Measurements from ENCODE around the gene GRK2. TPM values are rescaled to one million over a fixed set of nuclear protein-coding genes. Genes with fewer than 3 reads are reported as not detected.

Gene GRK2
- total RNA-seq, 1 experiment from 2014 or later: 92.6 TPM

GRCh38 chr11:67253872-67254624, 12.2 kb upstream of the GRK2 start:
- no peak for DNase-seq (ENCODE audit: low spot score)
- no peaks in the 10 kb centered on the region for H3K27me3 ChIP-seq (replicated peaks; ENCODE audit: insufficient read depth, low read depth, low read length, poor library complexity)
- POLR2A ChIA-PET (ENCODE audit: low non-redundant PET): interaction anchor here (0.6 kb wide), 1 partner anchor 14 kb away, joined by 3 read pairs; no protein-coding TSS in a partner anchor
- peaks cover 73% of the 10 kb centered on the region for H3K36me3 ChIP-seq (ENCODE audit: insufficient read depth, low read length, poor library complexity, severe bottlenecking)
- H3K4me3 ChIP-seq (ENCODE audit: low read depth, low read length, poor library complexity, severe bottlenecking): no peak overlapping the region
- intact Hi-C loops (cut with micrococcal nuclease; ENCODE audit: unreplicated experiment): loop anchor here (10.0 kb wide), 1 partner anchor 199 kb away; the partner anchor contains the start of gene RHOD
- CTCF ChIA-PET: no interaction called here
- no peaks in the 10 kb centered on the region for H3K9me3 ChIP-seq (ENCODE audit: low read depth, low read length, poor library complexity, severe bottlenecking)
- BruUV-seq (replicated peaks): no TSS peak
- no peaks in the 10 kb centered on the region for H3K4me1 ChIP-seq (ENCODE audit: insufficient read depth, low read length, poor library complexity, severe bottlenecking)
- no peak overlapping the region for H3K27ac ChIP-seq (ENCODE audit: low read depth, low read length, poor library complexity, severe bottlenecking)
- TF ChIP-seq CTCF (conservative IDR thresholded peaks at IDR 0.05; ENCODE audit: low read depth, low read length) (no peak), EZH2 (IDR thresholded peaks at IDR 0.05; ENCODE audit: borderline replicate concordance, low read depth, low read length, poor library complexity, severe bottlenecking) (no peak)

GRCh38 chr11:67254798-67255197, 11.5 kb upstream of the GRK2 start:
- no TSS peak for BruUV-seq (replicated peaks)
- Histone ChIP-seq H3K9me3 (ENCODE audit: low read depth, low read length, poor library complexity, severe bottlenecking) (no peaks in the 10 kb centered on the region), H3K4me1 (ENCODE audit: insufficient read depth, low read length, poor library complexity, severe bottlenecking) (no peaks in the 10 kb centered on the region), H3K27ac (ENCODE audit: low read depth, low read length, poor library complexity, severe bottlenecking) (no peak overlapping the region), H3K27me3 (replicated peaks; ENCODE audit: insufficient read depth, low read depth, low read length, poor library complexity) (no peaks in the 10 kb centered on the region), H3K36me3 (ENCODE audit: insufficient read depth, low read length, poor library complexity, severe bottlenecking) (peaks cover 65% of the 10 kb centered on the region), H3K4me3 (ENCODE audit: low read depth, low read length, poor library complexity, severe bottlenecking) (no peak overlapping the region)
- DNase-seq (ENCODE audit: low spot score): no peak
- TF ChIP-seq EZH2 (IDR thresholded peaks at IDR 0.05; ENCODE audit: borderline replicate concordance, low read depth, low read length, poor library complexity, severe bottlenecking) (no peak), CTCF (conservative IDR thresholded peaks at IDR 0.05; ENCODE audit: low read depth, low read length) (no peak)
- CTCF ChIA-PET: no interaction called here
- intact Hi-C loops (cut with micrococcal nuclease; ENCODE audit: unreplicated experiment): loop anchor here (10.0 kb wide), 1 partner anchor 200 kb away; the partner anchor contains the start of gene RHOD
- POLR2A ChIA-PET (ENCODE audit: low non-redundant PET): no interaction called here

GRCh38 chr11:67255353-67255752, 10.9 kb upstream of the GRK2 start:
- no TSS peak for BruUV-seq (replicated peaks)
- no peak for DNase-seq (ENCODE audit: low spot score)
- TF ChIP-seq CTCF (conservative IDR thresholded peaks at IDR 0.05; ENCODE audit: low read depth, low read length): no peak
- no peaks in the 10 kb centered on the region for H3K27me3 ChIP-seq (replicated peaks; ENCODE audit: insufficient read depth, low read depth, low read length, poor library complexity)
- intact Hi-C loops (cut with micrococcal nuclease; ENCODE audit: unreplicated experiment): loop anchor here (10.0 kb wide), 1 partner anchor 201 kb away; the partner anchor contains the start of gene RHOD
- H3K9me3 ChIP-seq (ENCODE audit: low read depth, low read length, poor library complexity, severe bottlenecking): no peaks in the 10 kb centered on the region
- H3K4me1 ChIP-seq (ENCODE audit: insufficient read depth, low read length, poor library complexity, severe bottlenecking): no peaks in the 10 kb centered on the region
- CTCF ChIA-PET: no interaction called here
- H3K27ac ChIP-seq (ENCODE audit: low read depth, low read length, poor library complexity, severe bottlenecking): no peak overlapping the region
- peaks cover 60% of the 10 kb centered on the region for H3K36me3 ChIP-seq (ENCODE audit: insufficient read depth, low read length, poor library complexity, severe bottlenecking)
- POLR2A ChIA-PET (ENCODE audit: low non-redundant PET): no interaction called here
- H3K4me3 ChIP-seq (ENCODE audit: low read depth, low read length, poor library complexity, severe bottlenecking): no peak overlapping the region

Data from A673 (cell line).